Measurements from ENCODE around the gene GDE1. TPM values are rescaled to one million over a fixed set of nuclear protein-coding genes. Genes with fewer than 3 reads are reported as not detected.

Gene GDE1
- total and polyA plus RNA-seq, 4 experiments from 2014 or later = 23.2 to 40.2 (median 27.0) TPM

DNA sequence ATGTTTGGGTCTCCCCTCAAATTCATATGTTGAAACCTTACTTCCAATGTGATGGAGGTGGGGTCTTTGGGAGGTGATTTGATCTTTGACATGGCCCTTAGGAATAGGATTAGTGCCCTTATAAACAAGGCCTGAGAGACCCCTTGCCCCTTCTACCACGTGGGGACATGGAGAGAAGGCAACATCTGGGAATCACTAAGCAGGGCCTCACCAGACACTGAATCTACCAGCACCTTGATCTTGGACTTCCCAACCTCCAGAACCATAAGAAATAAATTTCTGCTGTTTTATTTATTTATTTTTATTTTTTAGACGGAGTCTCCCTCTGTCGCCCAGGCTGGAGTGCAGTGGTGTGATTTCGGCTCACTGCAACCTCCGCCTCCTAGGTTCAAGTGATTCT, 40.1 kb downstream of the GDE1 start:
- H3K36me3 ChIP-seq (ENCODE audit: insufficient read depth, low read length) = no peaks in the 10 kb centered on the region
- Mint-ChIP-seq H3K4me1 (no peaks in the 10 kb centered on the region), H3K27ac (no peak overlapping the region), H3K4me3 (no peak overlapping the region), H3K36me3 (no peaks in the 10 kb centered on the region), H3K9me3 (peaks cover 0 to 2% (median 0%) of the 10 kb centered on the region in 8 donors), H3K27me3 (no peaks in the 10 kb centered on the region)
- DNase-seq = no peak
- no peak overlapping the region for H3K27ac ChIP-seq (ENCODE audit: low read depth, low read length)
- ChIA-PET CTCF (ENCODE audit: partially characterized antibody) (interaction anchor here (0.6 kb wide), 1 partner anchor 19 kb away, joined by 3 read pairs; no protein-coding TSS in a partner anchor), POLR2A (ENCODE audit: partially characterized antibody) (no interaction called here)
- no peaks in the 10 kb centered on the region for H3K9me3 ChIP-seq (ENCODE audit: control insufficient read depth in 1 of 2, low read length in 2 of 2)
- no peaks in the 10 kb centered on the region for H3K27me3 ChIP-seq (ENCODE audit: insufficient read depth, low read length)
- no peak overlapping the region for H3K4me3 ChIP-seq (ENCODE audit: low read length in 2 of 2)
- H3K4me1 ChIP-seq (ENCODE audit: insufficient read depth, low read length) = no peaks in the 10 kb centered on the region
- intact Hi-C loops (cut with micrococcal nuclease) = no loop called here

DNA sequence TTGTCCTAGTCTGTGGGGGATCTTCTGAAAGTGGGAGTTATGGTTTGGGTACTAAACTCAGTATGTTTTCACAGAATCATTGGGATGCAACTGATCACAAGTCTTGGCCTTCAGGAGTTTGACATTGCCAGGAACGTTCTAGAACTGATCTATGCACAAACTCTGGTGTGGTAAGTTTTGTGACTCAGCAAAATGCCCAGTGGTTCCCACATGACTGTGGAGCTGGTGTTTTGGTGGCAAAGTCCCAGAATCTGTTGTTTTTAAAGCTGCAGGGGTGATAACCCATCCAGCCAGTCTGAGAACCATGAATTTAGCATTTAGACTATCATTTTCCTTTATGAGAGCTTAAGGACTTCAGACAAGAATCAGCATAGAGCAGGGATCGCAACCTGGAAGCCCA, 40.6 kb downstream of the GDE1 start:
- no peak overlapping the region for H3K27ac Mint-ChIP-seq

DNA sequence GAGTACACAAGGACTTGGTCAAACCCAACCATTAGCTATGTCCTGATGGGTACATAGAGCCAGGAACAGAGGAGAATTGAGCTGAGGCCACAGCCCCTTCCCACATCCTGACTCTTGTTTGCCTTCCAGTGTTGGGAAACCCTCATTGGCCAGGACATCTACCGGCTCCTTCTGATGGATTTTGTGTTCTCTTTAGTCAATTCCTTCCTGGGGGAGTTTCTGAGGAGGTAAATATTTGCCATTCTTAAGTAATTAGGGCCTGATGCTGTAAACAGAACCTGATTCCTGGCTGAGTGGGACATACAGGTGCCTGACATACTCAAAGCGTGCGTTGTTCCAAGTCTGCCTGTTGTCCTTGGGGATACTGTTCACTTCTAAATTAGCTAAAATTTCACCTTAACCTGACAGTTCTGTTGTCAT, 42.6 kb downstream of the GDE1 start:
- Mint-ChIP-seq H3K27me3 (peaks cover 2 to 3% of the 10 kb centered on the region in 2 donors), H3K4me1 (no peaks in the 10 kb centered on the region), H3K27ac (no peak overlapping the region), H3K9me3 (no peaks in the 10 kb centered on the region), H3K36me3 (no peaks in the 10 kb centered on the region), H3K4me3 (no peak overlapping the region)
- no peak for DNase-seq
- ChIA-PET POLR2A (ENCODE audit: partially characterized antibody) (no interaction called here), CTCF (ENCODE audit: partially characterized antibody) (no interaction called here)
- Histone ChIP-seq H3K4me3 (ENCODE audit: low read length in 2 of 2) (no peak overlapping the region), H3K36me3 (ENCODE audit: insufficient read depth, low read length) (no peaks in the 10 kb centered on the region), H3K27ac (ENCODE audit: low read depth, low read length) (no peak overlapping the region), H3K9me3 (ENCODE audit: control insufficient read depth in 1 of 2, low read length in 2 of 2) (no peaks in the 10 kb centered on the region), H3K27me3 (ENCODE audit: insufficient read depth, low read length) (no peaks in the 10 kb centered on the region), H3K4me1 (ENCODE audit: insufficient read depth, low read length) (no peaks in the 10 kb centered on the region)
- intact Hi-C loops (cut with micrococcal nuclease) = no loop called here

More for the DNA sequence above, 40.6 kb downstream of the GDE1 start:
- POLR2A ChIA-PET (ENCODE audit: partially characterized antibody) = no interaction called here
- CTCF ChIA-PET (ENCODE audit: partially characterized antibody) = interaction anchor here (0.6 kb wide), 1 partner anchor 19 kb away, joined by 3 read pairs; no protein-coding TSS in a partner anchor
- Histone ChIP-seq H3K4me1 (ENCODE audit: insufficient read depth, low read length) (no peaks in the 10 kb centered on the region), H3K9me3 (ENCODE audit: control insufficient read depth in 1 of 2, low read length in 2 of 2) (no peaks in the 10 kb centered on the region), H3K27ac (ENCODE audit: low read depth, low read length) (no peak overlapping the region), H3K36me3 (ENCODE audit: insufficient read depth, low read length) (no peaks in the 10 kb centered on the region), H3K27me3 (ENCODE audit: insufficient read depth, low read length) (no peaks in the 10 kb centered on the region), H3K4me3 (ENCODE audit: low read length in 2 of 2) (no peak overlapping the region)
- DNase-seq = no peak
- intact Hi-C loops (cut with micrococcal nuclease) = no loop called here
- H3K36me3 Mint-ChIP-seq = no peaks in the 10 kb centered on the region
- H3K27me3 Mint-ChIP-seq = peaks cover 0 to 1% of the 10 kb centered on the region in 2 donors
- H3K4me3 Mint-ChIP-seq = no peak overlapping the region
- no peaks in the 10 kb centered on the region for H3K4me1 Mint-ChIP-seq
- H3K9me3 Mint-ChIP-seq = peaks cover 0 to 2% (median 0%) of the 10 kb centered on the region in 8 donors

DNA sequence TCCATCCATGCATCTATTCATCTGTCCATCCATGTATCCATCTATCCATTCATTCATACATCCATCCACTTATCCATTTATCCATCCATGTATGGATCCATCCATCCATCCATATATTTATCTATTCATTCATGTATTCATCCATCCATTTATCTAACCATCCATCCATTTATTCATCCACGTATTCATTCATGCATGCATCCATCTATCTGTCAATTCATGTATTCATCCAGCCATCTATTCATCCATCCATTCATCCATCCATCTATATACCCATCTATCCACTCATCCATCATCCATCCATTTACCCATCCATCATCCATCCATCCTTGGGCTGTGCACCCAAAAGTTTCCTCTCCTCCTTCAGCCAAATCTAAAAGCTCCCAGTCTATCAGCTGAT, 43.4 kb downstream of the GDE1 start:
- no peaks in the 10 kb centered on the region for H3K4me1 ChIP-seq (ENCODE audit: insufficient read depth, low read length)
- intact Hi-C loops (cut with micrococcal nuclease) = no loop called here
- H3K4me1 Mint-ChIP-seq = no peaks in the 10 kb centered on the region

DNA sequence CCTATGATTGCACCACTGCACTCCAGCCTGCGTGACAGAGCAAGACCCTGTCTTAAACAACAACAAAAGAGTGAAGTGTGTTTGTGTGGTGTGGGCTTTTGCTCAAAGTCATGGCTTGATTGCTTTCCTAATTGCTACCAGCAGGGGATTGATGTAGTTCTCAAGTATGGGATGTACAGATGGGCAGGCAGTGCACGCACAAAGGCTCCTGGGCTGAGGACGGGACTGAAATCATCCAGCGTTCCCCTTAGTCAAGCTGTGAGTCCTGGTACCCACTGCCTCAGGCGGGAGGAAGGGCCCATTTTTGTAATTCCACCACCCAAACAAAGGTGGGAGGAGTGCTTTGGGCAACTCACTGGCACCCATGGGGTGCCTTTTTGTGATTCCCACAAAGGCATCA, 47.3 kb downstream of the GDE1 start:
- Mint-ChIP-seq H3K36me3 (no peaks in the 10 kb centered on the region), H3K4me1 (no peaks in the 10 kb centered on the region), H3K4me3 (no peak overlapping the region), H3K9me3 (no peaks in the 10 kb centered on the region), H3K27me3 (peaks cover 4 to 6% of the 10 kb centered on the region in 2 donors), H3K27ac (no peak overlapping the region)
- POLR2A ChIA-PET (ENCODE audit: partially characterized antibody) = no interaction called here
- Histone ChIP-seq H3K4me3 (ENCODE audit: low read length in 2 of 2) (no peak overlapping the region), H3K4me1 (ENCODE audit: insufficient read depth, low read length) (no peaks in the 10 kb centered on the region), H3K27ac (ENCODE audit: low read depth, low read length) (no peak overlapping the region), H3K9me3 (ENCODE audit: control insufficient read depth in 1 of 2, low read length in 2 of 2) (no peaks in the 10 kb centered on the region), H3K36me3 (ENCODE audit: insufficient read depth, low read length) (no peaks in the 10 kb centered on the region), H3K27me3 (ENCODE audit: insufficient read depth, low read length) (no peaks in the 10 kb centered on the region)
- intact Hi-C loops (cut with micrococcal nuclease) = no loop called here
- CTCF ChIA-PET (ENCODE audit: partially characterized antibody) = no interaction called here
- DNase-seq = no peak

More for the DNA sequence above, 43.4 kb downstream of the GDE1 start:
- no peaks in the 10 kb centered on the region for H3K36me3 Mint-ChIP-seq
- POLR2A ChIA-PET (ENCODE audit: partially characterized antibody) = no interaction called here
- Histone ChIP-seq H3K27me3 (ENCODE audit: insufficient read depth, low read length) (no peaks in the 10 kb centered on the region), H3K27ac (ENCODE audit: low read depth, low read length) (no peak overlapping the region), H3K4me3 (ENCODE audit: low read length in 2 of 2) (no peak overlapping the region), H3K36me3 (ENCODE audit: insufficient read depth, low read length) (no peaks in the 10 kb centered on the region), H3K9me3 (ENCODE audit: control insufficient read depth in 1 of 2, low read length in 2 of 2) (no peaks in the 10 kb centered on the region)
- H3K4me3 Mint-ChIP-seq = no peak overlapping the region
- CTCF ChIA-PET (ENCODE audit: partially characterized antibody) = no interaction called here
- no peak overlapping the region for H3K27ac Mint-ChIP-seq
- DNase-seq = no peak
- H3K27me3 Mint-ChIP-seq = peaks cover 2 to 6% of the 10 kb centered on the region in 2 donors
- no peaks in the 10 kb centered on the region for H3K9me3 Mint-ChIP-seq

DNA sequence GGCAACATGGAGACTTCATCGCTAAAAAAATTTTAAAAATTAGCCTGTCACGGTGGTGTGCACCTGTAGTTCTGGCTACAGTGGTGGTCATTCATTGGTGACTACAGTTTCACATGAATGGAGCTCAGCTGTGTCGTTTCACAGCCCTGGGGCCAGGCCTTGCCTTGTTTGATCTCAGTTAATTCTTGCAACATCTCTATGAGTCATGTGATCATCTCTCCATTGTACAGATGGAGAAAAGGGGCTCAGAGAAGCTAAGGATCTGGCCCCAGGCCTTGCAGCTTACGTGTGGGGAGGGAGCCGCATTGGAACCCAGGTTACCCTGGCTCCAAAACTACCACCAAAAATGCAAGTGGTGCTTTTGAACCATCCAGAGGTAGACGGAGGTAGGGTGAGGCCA, 49.4 kb downstream of the GDE1 start:
- CTCF ChIA-PET (ENCODE audit: partially characterized antibody) = no interaction called here
- Mint-ChIP-seq H3K36me3 (no peaks in the 10 kb centered on the region), H3K4me3 (no peak overlapping the region), H3K4me1 (no peaks in the 10 kb centered on the region), H3K9me3 (no peaks in the 10 kb centered on the region), H3K27me3 (peaks cover 4 to 6% of the 10 kb centered on the region in 2 donors), H3K27ac (no peak overlapping the region)
- Histone ChIP-seq H3K27ac (ENCODE audit: low read depth, low read length) (no peak overlapping the region), H3K36me3 (ENCODE audit: insufficient read depth, low read length) (no peaks in the 10 kb centered on the region), H3K4me1 (ENCODE audit: insufficient read depth, low read length) (no peaks in the 10 kb centered on the region), H3K4me3 (ENCODE audit: low read length in 2 of 2) (no peak overlapping the region), H3K27me3 (ENCODE audit: insufficient read depth, low read length) (no peaks in the 10 kb centered on the region), H3K9me3 (ENCODE audit: control insufficient read depth in 1 of 2, low read length in 2 of 2) (no peaks in the 10 kb centered on the region)
- intact Hi-C loops (cut with micrococcal nuclease) = no loop called here
- no peak for DNase-seq
- POLR2A ChIA-PET (ENCODE audit: partially characterized antibody) = no interaction called here

DNA sequence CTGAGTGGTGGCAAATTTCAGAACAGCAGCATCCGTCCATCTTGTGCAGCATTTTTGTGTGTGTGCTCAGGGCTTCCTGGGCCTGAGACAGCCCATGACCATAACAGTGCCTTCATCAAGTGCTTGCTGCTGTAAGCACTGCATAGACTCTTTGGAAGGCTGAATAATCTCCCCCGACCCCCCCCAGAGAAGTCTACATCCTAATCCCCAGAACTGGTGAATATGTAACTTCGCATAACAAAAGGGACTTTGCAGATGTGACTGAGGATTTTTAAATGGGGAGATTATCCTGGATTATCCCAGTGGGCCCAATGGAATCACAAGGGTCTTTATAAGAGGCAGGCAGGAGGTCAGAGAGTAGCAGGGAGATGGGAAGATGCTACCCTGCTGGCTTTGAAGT, 53.6 kb downstream of the GDE1 start:
- Histone ChIP-seq H3K9me3 (ENCODE audit: control insufficient read depth in 1 of 2, low read length in 2 of 2) (no peaks in the 10 kb centered on the region), H3K27me3 (ENCODE audit: insufficient read depth, low read length) (no peaks in the 10 kb centered on the region), H3K27ac (ENCODE audit: low read depth, low read length) (no peak overlapping the region), H3K4me1 (ENCODE audit: insufficient read depth, low read length) (no peaks in the 10 kb centered on the region), H3K4me3 (ENCODE audit: low read length in 2 of 2) (no peak overlapping the region), H3K36me3 (ENCODE audit: insufficient read depth, low read length) (no peaks in the 10 kb centered on the region)
- H3K9me3 Mint-ChIP-seq = no peaks in the 10 kb centered on the region
- no peaks in the 10 kb centered on the region for H3K4me1 Mint-ChIP-seq
- intact Hi-C loops (cut with micrococcal nuclease) = no loop called here
- peaks cover 0 to 2% of the 10 kb centered on the region in 2 donors for H3K27me3 Mint-ChIP-seq
- peak overlapping the region in 1 of 7 donors; percentile 15 for H3K27ac Mint-ChIP-seq
- no peak for DNase-seq
- ChIA-PET CTCF (ENCODE audit: partially characterized antibody) (no interaction called here), POLR2A (ENCODE audit: partially characterized antibody) (no interaction called here)
- H3K4me3 Mint-ChIP-seq = no peak overlapping the region
- H3K36me3 Mint-ChIP-seq = no peaks in the 10 kb centered on the region
